ENCODE data around the gene HNF1A. TPM values are rescaled to one million over a fixed set of nuclear protein-coding genes. Genes with fewer than 3 reads are reported as not detected.

Gene HNF1A
- total RNA-seq, 2 donors from 2014 or later = 18.0 to 24.7 TPM

DNA sequence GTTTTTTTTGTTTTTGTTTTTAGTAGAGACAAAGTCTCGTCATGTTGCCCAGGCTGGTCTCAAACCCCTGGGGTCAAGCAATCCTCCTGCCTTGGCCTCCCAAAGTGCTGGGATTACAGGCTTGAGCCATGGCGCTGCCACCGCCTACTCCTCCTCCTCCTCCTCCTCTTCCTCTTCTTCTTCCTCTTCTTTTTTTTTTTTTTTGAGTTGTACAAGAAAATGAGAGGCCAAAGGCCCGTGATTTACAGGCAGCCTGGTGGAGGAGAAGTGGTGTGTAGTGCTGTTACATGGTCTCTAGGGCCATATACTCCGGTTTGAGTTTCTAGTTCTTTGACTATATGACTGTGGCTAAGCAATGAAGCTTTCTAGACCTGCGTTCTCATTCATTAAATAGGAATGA, 44.6 kb upstream of the HNF1A start:
- no peaks in the 10 kb centered on the region for H3K4me1 ChIP-seq
- TF ChIP-seq, protein P1, sequence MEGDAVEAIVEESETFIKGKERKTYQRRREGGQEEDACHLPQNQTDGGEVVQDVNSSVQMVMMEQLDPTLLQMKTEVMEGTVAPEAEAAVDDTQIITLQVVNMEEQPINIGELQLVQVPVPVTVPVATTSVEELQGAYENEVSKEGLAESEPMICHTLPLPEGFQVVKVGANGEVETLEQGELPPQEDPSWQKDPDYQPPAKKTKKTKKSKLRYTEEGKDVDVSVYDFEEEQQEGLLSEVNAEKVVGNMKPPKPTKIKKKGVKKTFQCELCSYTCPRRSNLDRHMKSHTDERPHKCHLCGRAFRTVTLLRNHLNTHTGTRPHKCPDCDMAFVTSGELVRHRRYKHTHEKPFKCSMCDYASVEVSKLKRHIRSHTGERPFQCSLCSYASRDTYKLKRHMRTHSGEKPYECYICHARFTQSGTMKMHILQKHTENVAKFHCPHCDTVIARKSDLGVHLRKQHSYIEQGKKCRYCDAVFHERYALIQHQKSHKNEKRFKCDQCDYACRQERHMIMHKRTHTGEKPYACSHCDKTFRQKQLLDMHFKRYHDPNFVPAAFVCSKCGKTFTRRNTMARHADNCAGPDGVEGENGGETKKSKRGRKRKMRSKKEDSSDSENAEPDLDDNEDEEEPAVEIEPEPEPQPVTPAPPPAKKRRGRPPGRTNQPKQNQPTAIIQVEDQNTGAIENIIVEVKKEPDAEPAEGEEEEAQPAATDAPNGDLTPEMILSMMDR (IDR thresholded peaks at IDR 0.05) = no peak
- no peaks in the 10 kb centered on the region for H3K36me3 ChIP-seq
- no peak overlapping the region for H3K4me3 ChIP-seq
- H3K9ac ChIP-seq (ENCODE audit: low read depth in 2 of 2, low read length in 2 of 2) = no peak overlapping the region
- no peak for DNase-seq
- no peak overlapping the region for H3K27ac ChIP-seq
- H3K27me3 ChIP-seq = no peaks in the 10 kb centered on the region
- intact Hi-C loops (cut with DNase I) = no loop called here
- H3K9me3 ChIP-seq = no peaks in the 10 kb centered on the region

DNA sequence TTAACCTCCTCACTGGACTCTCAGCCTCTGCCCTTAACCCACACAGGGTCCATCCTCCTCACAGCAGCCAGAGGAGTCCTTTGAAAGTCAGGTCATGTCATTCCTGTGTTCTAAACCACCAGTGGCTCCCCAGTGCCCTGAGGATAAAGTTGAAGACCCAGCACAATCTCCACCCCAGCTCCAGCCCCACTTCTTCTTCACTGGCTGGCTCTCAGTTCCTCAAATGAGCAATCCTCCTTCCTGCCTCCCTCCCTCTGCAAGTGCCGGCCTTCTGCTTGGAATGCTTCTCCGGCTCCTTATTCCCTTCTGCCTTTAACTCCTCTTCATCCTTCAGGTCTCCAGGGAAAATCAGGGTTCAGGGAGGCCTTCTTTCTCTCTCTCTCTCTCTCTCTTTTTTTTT, 42.1 kb upstream of the HNF1A start:
- no peaks in the 10 kb centered on the region for H3K36me3 ChIP-seq
- intact Hi-C loops (cut with DNase I) = no loop called here
- no peak overlapping the region for H3K9ac ChIP-seq (ENCODE audit: low read depth in 2 of 2, low read length in 2 of 2)
- no peak overlapping the region for H3K4me3 ChIP-seq
- no peak overlapping the region for H3K27ac ChIP-seq
- H3K4me1 ChIP-seq = no peaks in the 10 kb centered on the region
- no peaks in the 10 kb centered on the region for H3K9me3 ChIP-seq
- TF ChIP-seq, protein P1 (IDR thresholded peaks at IDR 0.05) = no peak
- DNase-seq = no peak
- no peaks in the 10 kb centered on the region for H3K27me3 ChIP-seq

DNA sequence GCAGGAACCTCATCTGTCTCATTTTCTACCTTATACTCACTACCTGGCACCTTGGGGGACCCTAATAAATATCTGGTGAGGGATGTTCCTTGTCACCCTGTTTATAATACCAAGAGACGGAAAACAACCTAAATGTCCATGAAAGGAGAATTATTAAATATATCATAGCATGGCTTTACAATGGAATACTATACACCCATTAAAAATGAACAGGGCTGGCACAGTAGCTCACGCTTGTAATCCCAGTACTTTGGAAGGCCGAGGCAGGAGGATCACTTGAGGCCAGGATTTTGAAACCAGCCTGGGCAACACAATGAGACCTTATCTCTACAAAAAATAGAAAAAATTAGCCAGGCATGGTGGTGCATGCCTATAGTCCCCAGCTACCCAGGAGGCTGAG, 39.8 kb upstream of the HNF1A start:
- no peaks in the 10 kb centered on the region for H3K27me3 ChIP-seq
- no peak for DNase-seq
- intact Hi-C loops (cut with DNase I) = no loop called here
- H3K36me3 ChIP-seq = no peaks in the 10 kb centered on the region
- H3K4me1 ChIP-seq = no peaks in the 10 kb centered on the region
- no peaks in the 10 kb centered on the region for H3K9me3 ChIP-seq
- no peak overlapping the region for H3K4me3 ChIP-seq
- no peak overlapping the region for H3K27ac ChIP-seq
- H3K9ac ChIP-seq (ENCODE audit: low read depth in 2 of 2, low read length in 2 of 2) = no peak overlapping the region
- TF ChIP-seq, protein P1 (IDR thresholded peaks at IDR 0.05) = no peak

DNA sequence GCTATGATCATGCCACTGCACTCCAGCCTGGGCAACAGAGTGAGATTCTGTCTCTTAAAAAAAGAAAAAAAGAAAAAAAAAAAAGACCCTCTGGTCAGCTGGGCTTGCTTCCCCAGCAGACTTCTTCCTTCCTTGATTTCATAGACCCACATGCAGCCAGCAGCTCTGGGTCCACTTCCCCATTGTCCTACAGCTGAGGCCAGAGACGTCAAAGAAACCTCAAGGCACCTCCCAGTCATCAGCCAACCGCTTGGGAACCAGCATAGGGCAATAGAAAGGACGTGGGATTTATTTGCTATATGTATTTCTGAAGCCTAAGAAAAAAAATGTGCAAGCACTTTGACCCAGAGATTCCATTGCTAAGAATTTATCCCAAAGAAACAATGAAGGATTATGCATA, 38.8 kb upstream of the HNF1A start:
- intact Hi-C loops (cut with DNase I) = no loop called here
- Histone ChIP-seq H3K4me3 (no peak overlapping the region), H3K27me3 (no peaks in the 10 kb centered on the region), H3K9me3 (no peaks in the 10 kb centered on the region), H3K27ac (no peak overlapping the region), H3K9ac (ENCODE audit: low read depth in 2 of 2, low read length in 2 of 2) (no peak overlapping the region), H3K4me1 (no peaks in the 10 kb centered on the region), H3K36me3 (no peaks in the 10 kb centered on the region)
- TF ChIP-seq, protein P1 (IDR thresholded peaks at IDR 0.05) = no peak
- no peak for DNase-seq

DNA sequence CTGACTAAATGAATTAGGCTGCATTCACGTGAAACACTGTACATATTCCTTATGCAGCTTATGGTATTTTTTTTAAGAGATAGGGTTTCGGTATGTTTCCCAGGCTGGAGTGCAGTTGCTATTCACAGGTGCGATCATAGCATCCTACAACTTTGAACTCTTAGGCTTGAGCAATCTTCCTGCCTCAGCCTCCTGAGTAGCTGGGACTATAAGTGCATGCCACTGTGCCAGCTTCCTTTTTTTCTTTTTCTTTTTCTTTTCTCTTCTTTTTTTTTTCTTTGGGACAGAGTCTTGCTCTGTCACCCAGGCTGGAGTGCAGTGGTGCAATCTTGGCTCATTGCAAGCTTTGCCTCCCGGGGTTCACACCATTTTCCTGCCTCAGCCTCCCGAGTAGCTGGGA, 38.3 kb upstream of the HNF1A start:
- H3K36me3 ChIP-seq = no peaks in the 10 kb centered on the region
- intact Hi-C loops (cut with DNase I) = no loop called here
- H3K27ac ChIP-seq = no peak overlapping the region

More for the DNA sequence above, 38.3 kb upstream of the HNF1A start:
- no peak for DNase-seq
- no peak overlapping the region for H3K9ac ChIP-seq (ENCODE audit: low read depth in 2 of 2, low read length in 2 of 2)
- no peaks in the 10 kb centered on the region for H3K9me3 ChIP-seq
- H3K27me3 ChIP-seq = no peaks in the 10 kb centered on the region
- TF ChIP-seq, protein P1 (IDR thresholded peaks at IDR 0.05) = no peak
- no peaks in the 10 kb centered on the region for H3K4me1 ChIP-seq
- H3K4me3 ChIP-seq = no peak overlapping the region
